Activated gamma-delta T cell (primary cell): ENCODE results near the gene TUBA1A.
A peak's percentile ranks its signal among the peaks of the same experiment; 100 is the strongest.
"Not testable (repeated sequence)": the region's sequence is repeated elsewhere in the genome, so short reads cannot be mapped to it uniquely, and the experiment has no call there.

Experiments
- DNase-seq: peaks from one replicate; lab custom pipeline; 2025; lab: John Stamatoyannopoulos, UW

The TUBA1A gene

GRCh38 chr12:49201595-49202295, 12.9 kb upstream of the TUBA1A start:
- DNase-seq, result no peak

GRCh38 chr12:49200919-49201594, 12.2 kb upstream of the TUBA1A start:
- DNase-seq, result no peak

GRCh38 chr12:49198431-49199155, 9.7 kb upstream of the TUBA1A start:
- DNase-seq, result no peak

- no peak for DNase-seq
These were observed 8.4 kb upstream of the TUBA1A start for GRCh38 chr12:49197256-49197655.

GRCh38 chr12:49195736-49196135, 6.9 kb upstream of the TUBA1A start:
- no peak for DNase-seq

GRCh38 chr12:49193746-49194145, 4.9 kb upstream of the TUBA1A start:
- not testable (repeated sequence) for DNase-seq

- DNase-seq, result not testable (repeated sequence)
These were observed 2.6 kb upstream of the TUBA1A start for GRCh38 chr12:49191498-49191897.

GRCh38 chr12:49190974-49191373, 2.1 kb upstream of the TUBA1A start:
- DNase-seq, result no peak

- no peak for DNase-seq
These were observed 1.1 kb upstream of the TUBA1A start for GRCh38 chr12:49189731-49190716.

GRCh38 chr12:49188201-49188915, 522 bp downstream of the TUBA1A start:
- peak; percentile 47 for DNase-seq

- DNase-seq, result no peak
These were observed 1.7 kb downstream of the TUBA1A start for GRCh38 chr12:49187184-49187583.

GRCh38 chr12:49186307-49186706, 2.6 kb downstream of the TUBA1A start:
- DNase-seq, result not testable (repeated sequence)

GRCh38 chr12:49184697-49185096, 4.2 kb downstream of the TUBA1A start:
- not testable (repeated sequence) for DNase-seq

GRCh38 chr12:49183214-49183950, 5.5 kb downstream of the TUBA1A start:
- not testable (repeated sequence) for DNase-seq

- DNase-seq, result no peak
These were observed 14.7 kb downstream of the TUBA1A start for GRCh38 chr12:49174218-49174617.

GRCh38 chr12:49170924-49171323, 18.0 kb downstream of the TUBA1A start:
- DNase-seq, result no peak

GRCh38 chr12:49165114-49165513, 23.8 kb downstream of the TUBA1A start:
- no peak for DNase-seq

- DNase-seq, result not testable (repeated sequence)
These were observed 27.0 kb downstream of the TUBA1A start for GRCh38 chr12:49161901-49162300.

GRCh38 chr12:49161092-49161795, 27.6 kb downstream of the TUBA1A start:
- DNase-seq, result no peak

- no peak for DNase-seq
These were observed 28.5 kb downstream of the TUBA1A start for GRCh38 chr12:49160399-49160798.
